Subcutaneous adipose tissue (tissue), 4 donors: ENCODE results near the gene RHBDF2. TPM values are rescaled to one million over a fixed set of nuclear protein-coding genes. Genes with fewer than 3 reads are reported as not detected.

Source experiments
- total RNA-seq, 4 donors: library from RNA; depleted of rRNA; stranded (reverse); fragments of >200 nt; gene quantifications; one replicate each; pipeline ENCODE4 v1.1.0, GENCODE V29; 2016
- TF ChIP-seq, protein P1 (sequence below): fragments of 450-650 bp; IDR thresholded peaks from one replicate; pipeline ENCODE4 v1.5.1; 2016; ENCODE audit warnings: low read depth, mild to moderate bottlenecking, control low read depth, antibody characterized with exemption, moderate library complexity

RHBDF2 gene
- total RNA-seq = 10 to 100 TPM; 23.2 to 68.0 (median 37.2) TPM

DNA sequence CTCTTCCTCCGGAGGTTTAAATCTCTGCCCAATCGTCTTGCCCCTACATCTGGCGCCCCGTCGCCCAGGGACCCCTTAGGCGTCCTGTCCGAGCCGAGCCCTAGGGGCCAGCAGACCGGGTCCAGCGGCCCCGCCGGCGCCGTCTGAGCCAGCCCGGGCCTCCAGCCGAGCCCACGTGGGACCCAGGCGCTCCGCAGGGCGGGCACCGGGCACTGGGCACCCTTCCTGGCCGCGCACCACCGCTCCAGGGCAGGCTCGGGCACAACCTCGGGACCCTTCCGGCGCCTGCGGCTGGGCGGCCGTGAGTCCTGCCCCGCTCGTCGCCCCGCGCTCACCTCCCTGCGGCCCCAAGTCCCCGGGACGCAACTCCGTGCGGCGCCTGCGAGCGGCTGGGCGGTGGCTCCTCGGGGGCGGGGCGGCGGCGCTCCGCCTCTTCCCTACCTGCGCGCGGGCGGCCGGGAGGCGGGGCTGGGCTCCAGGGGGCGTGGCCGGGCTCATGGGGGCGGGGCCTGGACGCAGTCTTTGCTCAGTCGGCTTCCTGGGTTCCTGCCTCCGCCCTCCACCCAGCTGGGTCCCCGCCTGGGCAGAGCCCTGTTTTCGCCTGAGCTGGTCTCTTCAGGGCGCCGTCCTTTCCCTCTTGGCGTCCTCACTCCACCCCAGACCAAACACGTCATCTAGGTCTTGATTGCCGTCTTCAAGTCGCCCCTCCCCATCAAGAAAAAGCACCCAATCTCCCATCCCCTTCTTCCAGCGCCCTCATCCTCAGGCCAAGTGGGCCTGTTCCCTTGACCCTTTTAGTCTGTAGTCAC is at the start of gene RHBDF2:
RHBDF2 (minus strand) TSS at position 406 of the 809 bp plus-strand sequence. CDS start 19,899 bp downstream, outside the sequence.
- TF ChIP-seq, protein P1, sequence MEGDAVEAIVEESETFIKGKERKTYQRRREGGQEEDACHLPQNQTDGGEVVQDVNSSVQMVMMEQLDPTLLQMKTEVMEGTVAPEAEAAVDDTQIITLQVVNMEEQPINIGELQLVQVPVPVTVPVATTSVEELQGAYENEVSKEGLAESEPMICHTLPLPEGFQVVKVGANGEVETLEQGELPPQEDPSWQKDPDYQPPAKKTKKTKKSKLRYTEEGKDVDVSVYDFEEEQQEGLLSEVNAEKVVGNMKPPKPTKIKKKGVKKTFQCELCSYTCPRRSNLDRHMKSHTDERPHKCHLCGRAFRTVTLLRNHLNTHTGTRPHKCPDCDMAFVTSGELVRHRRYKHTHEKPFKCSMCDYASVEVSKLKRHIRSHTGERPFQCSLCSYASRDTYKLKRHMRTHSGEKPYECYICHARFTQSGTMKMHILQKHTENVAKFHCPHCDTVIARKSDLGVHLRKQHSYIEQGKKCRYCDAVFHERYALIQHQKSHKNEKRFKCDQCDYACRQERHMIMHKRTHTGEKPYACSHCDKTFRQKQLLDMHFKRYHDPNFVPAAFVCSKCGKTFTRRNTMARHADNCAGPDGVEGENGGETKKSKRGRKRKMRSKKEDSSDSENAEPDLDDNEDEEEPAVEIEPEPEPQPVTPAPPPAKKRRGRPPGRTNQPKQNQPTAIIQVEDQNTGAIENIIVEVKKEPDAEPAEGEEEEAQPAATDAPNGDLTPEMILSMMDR = no peak

DNA sequence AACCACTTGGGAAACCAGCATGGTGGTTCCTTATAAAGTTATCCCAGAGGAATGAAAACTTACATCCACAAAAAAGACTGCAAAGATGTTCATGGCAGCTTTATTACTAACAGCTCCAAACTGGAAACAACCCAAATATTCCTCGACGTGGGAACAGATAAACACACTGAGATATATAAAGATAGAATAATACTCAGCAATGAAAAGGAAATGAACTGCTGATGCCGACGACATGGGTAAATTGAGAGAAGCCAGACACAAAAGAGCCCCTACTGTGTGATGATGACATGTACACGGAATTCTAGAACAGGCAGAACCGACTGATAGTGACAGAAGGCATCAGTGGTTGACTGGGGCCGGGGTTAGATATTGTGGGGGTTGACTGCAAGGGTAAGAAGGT is 48.3 kb upstream of the RHBDF2 start:
- TF ChIP-seq, protein P1 = no peak

DNA sequence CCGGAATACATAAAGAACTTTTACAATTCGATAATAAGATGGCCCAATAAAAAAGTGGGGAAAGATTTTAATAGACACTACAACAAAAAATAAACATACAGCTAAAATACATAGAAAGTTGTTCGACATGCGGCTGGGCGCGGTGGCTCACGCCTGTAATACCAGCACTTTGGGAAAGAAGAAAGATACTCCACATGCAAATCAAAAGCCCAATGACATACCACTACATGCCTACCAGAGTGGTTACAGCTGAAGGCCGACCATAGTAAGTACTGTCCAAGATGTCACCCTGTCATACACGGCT is 47.9 kb upstream of the RHBDF2 start:
- TF ChIP-seq, protein P1 = no peak

DNA sequence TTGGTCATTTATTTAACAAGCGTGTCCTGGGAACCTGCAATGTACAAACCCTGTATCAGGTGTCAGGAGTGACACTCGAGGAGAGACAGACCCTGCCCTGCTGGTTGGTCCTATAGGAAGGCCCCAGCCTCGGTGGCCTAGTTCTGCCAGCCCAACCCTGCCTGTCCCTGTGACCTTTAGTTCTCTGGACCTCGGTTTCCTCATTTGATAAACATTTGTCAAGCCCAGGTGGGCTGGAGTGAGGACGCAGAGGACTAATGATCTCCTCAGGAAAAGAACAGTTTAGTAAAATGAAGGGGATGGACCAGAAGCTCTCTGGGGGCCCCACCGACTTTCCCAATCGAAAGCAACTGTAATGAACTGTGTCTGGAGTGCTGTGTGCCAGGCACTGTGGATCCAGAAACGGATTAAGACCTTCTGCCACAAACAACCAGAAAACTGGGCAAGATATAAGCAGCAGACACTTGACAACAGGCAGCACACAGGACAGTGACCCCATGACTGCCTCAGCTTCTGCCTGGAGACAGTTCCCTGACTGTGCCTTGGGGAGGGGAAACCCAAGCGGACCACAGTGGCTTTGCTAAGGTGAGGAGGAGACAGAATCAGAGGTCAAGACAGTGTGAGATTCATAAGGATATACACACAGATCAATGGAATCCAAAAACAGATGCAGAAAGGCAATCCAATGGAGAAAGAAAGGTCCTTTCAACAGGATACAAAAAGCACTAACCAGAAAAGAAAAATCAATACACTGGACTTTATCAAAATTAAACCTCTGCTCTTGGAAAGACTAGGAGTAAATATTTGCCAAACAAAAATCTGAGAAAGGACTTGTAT is 47.4 kb upstream of the RHBDF2 start:
- TF ChIP-seq, protein P1 = no peak

DNA sequence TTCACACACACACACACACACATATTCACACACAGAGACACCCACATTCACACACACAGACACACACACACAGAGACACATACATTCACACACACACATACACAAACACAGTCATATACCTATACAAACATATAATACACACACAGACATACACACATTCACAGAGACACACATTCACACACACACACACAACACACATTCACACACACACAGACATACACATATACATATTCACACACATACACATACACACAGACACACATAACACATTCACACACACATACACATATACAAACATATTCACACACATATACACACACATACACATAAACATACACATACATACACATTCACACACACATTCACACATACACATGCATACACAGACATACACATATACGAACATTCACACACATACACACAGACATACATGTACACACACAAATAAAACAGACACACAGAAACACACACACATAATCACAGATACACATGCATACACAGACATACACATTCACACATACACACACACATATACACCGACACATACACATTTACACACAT is 46.5 kb upstream of the RHBDF2 start:
- TF ChIP-seq, protein P1 = no peak

DNA sequence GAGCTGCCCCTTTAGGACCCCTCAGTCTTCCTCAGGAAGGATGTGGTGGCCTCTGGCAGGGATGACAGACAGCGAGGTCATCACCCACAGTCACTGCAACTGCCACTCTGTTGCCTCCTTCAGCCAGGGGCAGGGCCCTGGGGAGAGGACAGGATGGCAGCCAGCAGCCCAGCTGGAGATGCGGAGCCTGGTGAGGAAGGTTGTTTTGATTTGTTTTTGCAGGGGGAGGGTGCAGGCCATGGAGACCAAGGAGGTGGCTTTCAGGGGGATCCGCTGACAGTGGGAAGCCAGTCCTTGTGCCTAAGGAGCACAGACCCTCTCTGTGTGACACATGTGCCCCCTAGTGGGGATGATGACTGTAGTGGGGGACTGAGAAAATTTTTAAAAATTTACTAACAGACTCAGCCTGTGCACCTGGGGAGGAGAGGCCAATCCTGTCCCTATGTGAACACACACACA is 46.0 kb upstream of the RHBDF2 start:
- TF ChIP-seq, protein P1 = no peak
